LNCAP (cell line): ENCODE measurements around the gene FBXO21.

Experiments used
- TF ChIP-seq, protein P1 (sequence below): fragments of 450-650 bp; IDR thresholded peaks from 2 replicates; pipeline ENCODE4 v1.5.1; 2017; ENCODE audit warnings: mild to moderate bottlenecking

The FBXO21 gene

DNA sequence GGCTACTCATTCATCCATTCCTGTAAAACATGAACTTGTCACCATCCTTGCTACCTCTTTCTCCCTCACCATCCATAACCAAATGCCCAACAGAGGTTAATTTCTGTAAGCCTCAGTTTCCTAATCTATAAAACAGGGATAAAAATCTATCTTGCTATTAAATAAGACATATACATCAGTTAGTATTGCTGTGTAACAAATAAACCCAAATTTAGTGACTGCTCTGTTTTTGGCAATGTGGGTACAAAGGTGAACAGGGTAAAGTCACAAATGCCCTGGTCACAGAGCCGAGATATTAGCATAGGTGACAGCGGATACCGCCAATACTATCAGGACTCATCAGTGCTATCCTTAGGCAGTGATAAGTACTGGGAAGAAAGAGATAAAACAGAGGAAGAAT is 3.6 kb upstream of the FBXO21 start:
- TF ChIP-seq, protein P1, sequence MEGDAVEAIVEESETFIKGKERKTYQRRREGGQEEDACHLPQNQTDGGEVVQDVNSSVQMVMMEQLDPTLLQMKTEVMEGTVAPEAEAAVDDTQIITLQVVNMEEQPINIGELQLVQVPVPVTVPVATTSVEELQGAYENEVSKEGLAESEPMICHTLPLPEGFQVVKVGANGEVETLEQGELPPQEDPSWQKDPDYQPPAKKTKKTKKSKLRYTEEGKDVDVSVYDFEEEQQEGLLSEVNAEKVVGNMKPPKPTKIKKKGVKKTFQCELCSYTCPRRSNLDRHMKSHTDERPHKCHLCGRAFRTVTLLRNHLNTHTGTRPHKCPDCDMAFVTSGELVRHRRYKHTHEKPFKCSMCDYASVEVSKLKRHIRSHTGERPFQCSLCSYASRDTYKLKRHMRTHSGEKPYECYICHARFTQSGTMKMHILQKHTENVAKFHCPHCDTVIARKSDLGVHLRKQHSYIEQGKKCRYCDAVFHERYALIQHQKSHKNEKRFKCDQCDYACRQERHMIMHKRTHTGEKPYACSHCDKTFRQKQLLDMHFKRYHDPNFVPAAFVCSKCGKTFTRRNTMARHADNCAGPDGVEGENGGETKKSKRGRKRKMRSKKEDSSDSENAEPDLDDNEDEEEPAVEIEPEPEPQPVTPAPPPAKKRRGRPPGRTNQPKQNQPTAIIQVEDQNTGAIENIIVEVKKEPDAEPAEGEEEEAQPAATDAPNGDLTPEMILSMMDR = no peak

DNA sequence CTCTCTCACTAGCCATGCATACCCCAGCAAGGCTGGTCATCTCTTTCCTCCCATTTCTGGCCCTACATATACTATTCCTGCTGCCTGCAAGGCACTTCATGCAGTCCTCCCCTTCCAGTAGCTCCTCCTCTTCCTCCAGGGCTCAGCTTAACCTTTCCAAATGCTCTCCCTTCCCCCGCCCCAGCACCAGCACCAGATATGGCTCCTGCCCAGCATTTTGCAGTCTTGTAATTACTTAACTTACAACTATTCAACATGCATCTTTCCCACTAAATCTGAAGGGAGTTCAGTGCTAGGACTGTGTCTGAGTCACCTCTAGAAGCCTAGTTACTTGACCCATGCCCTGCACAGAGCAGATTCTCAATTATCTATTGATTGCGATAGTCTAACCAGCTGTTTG is 1.8 kb upstream of the FBXO21 start:
- TF ChIP-seq, protein P1 = no peak

DNA sequence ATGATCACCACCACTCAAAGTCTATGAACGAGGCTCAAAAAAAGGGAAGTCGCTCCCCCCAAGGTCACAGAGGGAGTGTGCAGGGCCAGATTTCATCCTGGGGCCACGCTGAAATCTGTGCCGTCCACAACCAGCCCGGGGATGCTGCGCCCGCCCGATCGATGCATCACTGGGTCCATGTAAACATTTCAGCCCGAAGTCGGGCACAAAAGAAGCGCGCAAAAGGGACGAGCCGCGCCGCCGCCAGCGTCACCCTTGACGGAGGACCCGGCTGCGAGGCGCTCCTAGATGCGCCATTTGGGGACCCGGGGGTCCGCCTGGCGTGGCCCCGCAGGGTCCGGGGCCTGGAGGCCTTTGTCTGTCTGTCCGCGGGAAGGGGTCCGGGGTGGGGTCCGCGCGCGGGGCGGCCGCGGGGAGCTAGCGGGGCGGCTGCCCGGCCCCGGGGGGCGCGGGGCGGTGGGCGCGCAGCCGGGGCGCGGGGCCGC is 503 bp downstream of the FBXO21 start:
- TF ChIP-seq, protein P1 = no peak

DNA sequence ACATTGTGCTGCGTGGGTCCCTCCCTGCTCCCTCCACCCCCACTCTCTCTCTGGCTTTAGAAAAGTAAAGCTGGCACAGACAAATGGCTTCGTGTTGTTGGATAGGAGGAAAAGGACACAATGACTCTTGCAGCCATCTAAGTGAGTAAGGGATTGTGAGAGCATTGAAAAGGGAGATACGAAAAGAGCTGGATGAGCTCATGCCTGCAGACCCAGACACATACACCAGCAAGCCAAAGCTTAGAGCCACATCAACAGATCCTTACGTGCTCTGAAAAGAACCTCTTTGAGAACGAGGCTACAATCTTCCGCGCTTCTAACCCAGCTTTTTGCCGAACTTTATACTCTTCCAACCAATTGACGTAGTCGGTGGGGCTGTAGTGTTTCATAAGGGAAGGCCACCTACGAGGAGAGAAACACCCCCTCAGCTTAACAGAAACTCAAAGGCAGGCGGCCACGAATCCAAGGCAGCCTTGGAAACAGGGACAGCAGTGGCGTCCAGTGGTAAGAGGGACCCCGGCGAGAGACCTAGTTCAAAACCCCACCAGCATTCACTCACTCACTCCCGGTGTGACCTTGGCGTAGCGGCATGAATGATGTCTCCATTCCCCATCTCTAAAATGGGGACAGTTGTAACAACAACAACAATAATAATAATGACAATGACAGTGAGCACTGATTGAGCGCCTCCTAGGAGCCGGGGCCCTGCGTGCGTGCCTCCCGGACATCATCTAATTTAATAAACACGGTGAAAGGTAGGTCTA is 1.1 kb downstream of the FBXO21 start:
- TF ChIP-seq, protein P1 = no peak; the same call in 1 of the 2 replicates

DNA sequence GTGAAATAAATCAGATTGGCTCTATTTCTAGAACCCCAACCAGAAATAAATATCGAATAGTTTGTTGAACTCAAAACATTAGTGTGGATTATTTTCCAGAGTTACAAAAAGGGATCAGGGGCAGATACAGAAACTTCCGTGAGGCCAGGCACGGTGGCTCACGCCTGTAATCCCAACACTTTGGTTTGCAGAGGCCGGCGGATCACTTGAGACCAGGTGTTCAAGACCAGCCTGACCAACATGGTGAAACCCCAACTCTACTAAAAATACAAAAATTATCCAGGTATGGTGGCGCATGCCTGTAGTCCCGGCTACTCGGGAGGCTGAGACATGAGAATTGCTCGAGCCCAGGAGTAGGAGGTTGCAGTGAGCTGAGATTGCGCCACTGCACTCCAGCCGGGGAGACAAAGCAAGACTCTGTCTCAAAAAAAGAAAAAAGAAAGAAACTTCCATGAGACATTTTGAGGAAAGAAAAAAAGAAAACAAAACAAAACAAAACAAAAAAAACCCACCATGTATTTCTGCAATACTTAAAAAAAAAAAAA is 2.1 kb downstream of the FBXO21 start:
- TF ChIP-seq, protein P1 = no peak

DNA sequence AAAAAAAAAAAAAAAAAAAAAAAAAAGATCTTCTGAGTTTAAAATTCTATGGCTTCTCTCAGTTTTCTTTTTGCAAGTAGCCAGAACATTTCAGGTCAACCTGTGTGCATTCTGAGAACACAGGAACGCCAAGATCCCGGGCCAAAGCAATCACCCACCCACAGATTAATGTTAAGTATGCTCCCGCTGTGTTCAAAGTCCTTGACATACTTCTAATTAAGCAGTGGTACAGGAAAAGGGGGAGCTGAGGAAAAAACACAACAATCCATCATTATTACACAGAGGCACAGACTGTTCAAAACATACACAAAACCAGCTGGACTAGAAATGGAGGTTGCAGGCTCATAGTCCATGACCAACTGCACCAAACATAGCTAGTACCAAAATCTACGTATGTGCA is 2.8 kb downstream of the FBXO21 start:
- TF ChIP-seq, protein P1 = no peak

DNA sequence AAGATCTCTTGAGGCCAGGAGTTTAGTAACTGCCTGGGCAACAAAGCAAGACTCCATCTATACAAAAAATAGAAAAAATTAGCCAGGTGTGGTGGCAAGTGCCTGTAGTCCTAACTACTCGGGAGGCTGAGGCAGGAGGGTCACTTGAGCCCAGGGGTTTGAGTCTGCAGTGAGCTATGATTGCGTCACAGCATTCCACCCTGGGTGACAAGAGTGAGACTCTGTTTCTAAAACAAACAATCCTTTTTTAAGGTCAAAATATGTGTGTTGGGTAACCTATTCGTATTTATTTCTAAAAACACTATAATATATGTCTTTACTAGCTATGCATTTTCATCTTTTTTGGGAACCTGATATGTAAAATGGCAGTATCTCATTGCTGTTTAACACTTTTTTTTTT is 7.4 kb downstream of the FBXO21 start:
- TF ChIP-seq, protein P1 = no peak
